ENCODE data around the gene ARHGEF26.

Gene ARHGEF26

DNA sequence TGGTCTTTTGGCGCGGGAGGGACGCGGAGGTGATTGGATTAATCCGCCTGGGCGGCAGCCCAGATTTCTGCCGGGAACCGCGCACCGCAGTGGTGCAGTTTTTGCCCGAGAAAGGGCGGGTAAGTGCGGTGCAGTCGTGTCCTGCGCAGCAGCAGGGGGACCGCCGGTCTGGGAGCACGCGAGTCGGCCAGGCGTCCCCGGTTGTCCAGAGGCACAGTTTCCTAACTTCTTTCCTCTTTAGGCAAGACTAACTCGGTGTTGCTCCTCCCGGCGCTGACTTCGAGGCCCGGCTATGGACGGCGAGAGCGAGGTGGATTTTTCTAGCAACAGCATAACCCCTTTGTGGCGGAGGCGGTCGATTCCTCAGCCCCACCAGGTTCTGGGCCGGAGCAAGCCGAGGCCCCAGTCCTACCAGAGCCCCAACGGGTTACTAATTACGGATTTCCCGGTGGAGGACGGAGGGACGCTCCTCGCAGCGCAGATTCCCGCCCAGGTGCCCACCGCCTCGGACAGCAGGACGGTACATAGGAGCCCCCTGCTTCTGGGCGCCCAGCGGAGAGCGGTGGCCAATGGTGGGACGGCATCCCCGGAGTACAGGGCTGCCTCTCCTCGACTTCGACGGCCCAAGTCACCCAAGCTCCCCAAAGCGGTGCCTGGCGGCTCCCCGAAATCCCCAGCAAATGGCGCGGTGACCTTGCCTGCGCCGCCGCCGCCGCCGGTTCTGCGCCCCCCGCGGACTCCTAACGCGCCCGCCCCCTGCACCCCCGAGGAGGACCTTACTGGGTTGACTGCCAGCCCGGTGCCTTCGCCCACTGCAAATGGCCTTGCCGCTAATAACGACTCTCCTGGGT is 736 bp downstream of the ARHGEF26 start:
- peak; percentile 44 for DNase-seq

DNA sequence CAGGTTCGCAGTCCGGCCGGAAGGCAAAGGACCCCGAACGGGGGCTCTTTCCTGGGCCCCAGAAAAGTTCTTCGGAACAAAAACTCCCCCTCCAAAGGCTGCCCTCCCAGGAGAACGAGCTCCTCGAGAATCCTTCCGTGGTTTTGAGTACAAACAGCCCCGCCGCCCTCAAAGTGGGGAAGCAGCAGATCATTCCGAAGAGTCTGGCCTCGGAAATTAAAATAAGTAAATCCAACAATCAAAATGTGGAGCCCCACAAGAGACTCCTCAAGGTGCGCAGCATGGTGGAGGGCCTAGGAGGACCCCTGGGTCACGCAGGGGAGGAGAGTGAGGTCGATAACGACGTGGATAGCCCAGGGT is 1.3 kb downstream of the ARHGEF26 start:
- no peak for DNase-seq

DNA sequence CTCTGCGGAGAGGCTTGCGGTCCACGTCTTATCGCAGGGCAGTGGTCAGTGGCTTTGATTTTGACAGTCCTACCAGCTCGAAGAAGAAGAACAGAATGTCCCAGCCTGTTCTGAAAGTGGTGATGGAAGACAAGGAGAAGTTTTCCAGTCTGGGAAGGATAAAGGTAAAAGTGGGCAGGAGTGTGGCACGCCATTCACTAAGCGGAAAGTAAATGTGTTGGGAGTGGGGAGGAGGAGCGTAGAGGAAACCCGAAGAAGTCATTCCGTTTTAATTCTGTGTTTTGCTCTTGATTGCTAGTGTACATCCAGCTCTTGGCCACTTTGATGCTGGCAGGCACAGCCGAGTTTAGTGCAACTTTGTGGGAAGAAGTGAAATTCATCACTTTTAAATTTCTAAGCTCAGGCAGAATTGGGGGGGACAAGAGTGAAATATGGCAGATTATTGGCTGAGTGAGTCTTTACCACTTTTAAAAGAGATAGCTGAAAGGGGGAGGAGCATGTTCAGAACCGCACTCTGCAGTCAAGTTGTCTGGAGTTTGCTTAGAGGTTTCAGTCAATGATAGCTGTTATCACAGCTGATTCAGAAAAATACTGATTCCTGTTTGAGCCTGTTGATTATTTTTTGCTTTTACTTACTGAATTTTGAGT is 1.8 kb downstream of the ARHGEF26 start:
- peak; percentile 24 for DNase-seq

DNA sequence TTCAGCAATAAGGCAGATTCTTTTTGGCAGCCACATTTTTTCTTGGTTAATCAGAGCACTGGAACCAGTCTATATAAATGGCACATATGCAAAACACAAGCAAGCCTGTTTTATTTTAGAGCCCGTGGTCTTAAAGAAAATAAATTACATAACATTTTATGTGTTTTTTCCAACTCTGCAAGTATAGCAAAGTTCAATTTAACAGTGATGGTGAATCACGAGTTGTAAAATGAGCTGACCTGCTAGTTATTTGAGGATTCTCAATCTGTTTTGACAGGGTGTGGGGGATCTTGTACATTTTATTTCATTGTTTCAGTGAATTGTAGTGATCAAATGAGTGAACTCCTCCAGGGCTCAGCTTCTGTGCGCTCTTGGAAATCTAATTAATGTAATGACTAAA is 2.7 kb downstream of the ARHGEF26 start:
- DNase-seq = no peak

DNA sequence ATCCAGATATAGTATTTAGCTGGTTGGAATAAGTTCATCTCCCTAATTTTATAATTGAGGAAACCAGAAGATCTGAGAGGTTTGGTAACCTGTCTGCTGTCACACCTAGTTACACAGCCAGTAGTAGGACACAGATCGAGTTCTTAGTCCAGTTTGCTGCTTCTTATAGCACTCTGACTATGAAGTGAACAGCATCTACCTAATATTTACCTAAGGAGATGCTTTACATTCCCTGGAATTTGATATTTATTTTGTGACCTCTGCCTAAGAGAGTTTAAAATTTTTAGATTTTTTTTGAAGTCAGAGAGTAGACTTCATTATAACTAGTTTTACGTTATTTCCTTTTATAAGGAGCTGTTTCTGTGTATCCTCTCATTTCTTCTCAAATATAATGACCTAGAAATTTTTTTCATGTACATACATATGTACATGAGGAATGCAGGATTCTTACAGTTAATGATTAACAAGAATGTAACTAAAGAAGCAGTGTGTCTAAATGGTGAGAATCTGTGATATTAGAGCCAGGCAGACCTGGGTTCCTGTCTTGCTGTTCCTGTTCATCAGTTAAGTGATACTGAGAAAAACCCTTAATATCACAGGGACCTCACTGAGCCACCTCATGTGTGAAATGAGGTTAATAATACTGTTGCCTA is 4.3 kb downstream of the ARHGEF26 start:
- DNase-seq = no peak

DNA sequence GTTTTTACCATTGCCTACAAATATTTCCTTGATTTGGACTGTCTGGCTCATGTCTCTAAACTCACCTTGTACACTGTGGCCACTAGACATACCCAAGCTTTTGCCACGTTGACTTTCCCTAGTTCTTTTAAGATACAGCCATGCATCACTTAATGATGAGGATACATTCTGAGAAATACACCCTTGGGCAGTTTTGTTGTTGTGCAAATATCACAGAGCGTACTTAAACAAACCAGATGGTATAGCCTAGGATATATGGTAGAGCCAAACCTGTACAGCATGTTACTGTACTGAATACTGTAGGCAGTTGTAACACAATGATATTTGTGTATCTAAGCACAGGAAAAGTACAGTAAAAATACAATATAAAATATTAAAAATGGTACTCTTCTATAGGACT is 5.5 kb downstream of the ARHGEF26 start:
- DNase-seq = no peak

DNA sequence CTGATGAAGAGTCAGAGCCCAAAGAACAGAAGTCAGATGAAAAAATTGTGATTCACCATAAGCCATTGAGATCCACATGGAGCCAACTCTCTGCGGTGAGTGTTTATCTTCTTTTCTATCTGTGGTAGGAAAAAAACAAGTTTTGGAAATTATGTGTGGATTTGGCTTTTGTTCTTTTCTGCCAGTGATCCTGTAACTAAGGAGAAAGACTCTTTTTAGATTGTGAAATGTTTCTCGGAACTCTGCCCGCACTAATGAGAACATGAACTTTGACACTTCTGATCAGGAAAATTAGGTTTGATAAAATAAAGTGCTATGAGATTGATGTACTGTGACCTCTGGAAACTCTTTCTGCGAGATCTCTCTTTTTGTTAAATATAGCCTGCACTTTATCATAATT is 8.4 kb downstream of the ARHGEF26 start:
- DNase-seq = no peak

DNA sequence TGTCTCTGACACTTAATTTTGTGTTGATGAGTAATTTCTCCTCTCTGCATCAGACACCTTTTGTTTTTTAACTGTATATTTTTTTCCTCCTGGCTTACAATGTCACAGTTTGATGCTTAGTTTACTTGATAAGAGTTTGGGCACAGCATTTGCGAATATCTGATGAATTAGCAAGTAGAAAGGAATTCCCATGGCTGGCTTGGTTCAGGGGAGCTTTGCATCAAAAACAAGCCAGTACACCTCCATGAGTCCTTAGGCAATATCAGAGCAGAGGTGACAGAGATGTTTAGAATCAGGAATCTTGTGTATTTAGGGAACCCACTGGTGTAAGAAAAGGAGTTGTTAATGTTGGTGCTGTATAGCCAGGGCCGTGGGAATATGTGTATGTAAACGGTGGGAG is 9.3 kb downstream of the ARHGEF26 start:
- DNase-seq = no peak

DNA sequence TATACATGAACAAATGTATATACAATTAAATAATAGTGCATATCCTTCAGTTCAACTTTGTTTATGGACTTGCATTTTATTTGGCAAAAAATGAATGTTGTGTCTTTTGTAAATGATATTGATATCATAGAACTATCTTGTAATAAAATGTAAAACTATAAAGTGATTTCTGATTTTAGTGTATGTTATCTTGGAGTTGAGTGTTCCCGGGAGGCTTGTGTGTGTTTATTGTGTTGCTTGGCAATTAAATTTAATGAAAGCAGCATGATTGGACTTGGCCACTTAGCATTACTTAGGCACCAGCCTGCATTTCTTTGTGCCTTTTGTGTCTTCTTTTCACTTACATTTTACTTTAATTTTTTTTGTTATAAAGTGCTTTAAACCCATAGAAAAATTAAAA is 10.6 kb downstream of the ARHGEF26 start:
- no peak for DNase-seq

DNA sequence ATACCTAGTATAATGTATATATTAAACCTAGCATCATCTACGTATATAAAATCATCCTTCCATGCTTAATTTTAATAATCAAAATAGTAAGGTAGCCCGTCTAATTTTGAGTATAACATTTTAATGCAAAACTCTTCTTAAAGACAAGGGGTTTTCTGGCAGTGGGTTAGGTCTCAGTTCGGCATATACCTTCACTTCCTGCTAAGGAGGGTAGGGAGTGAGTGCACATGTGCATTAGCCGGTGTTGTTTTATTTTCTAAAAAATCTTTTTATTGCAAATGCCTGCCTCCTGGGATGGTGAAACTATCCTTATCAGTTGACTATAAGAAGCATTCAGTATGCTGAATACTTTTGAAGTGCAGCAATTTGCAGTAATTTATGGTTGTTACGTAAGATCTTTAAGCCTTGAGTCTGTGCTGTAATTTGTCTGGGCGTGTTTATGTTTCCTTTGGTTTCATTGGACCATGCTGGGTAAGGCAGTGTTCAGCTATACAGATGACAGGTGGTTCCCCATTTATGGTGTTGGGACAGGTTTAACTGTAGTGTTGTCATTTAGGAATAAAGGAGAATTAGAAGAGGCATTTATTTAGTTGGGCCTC is 11.7 kb downstream of the ARHGEF26 start:
- peak; percentile 29 for DNase-seq

DNA sequence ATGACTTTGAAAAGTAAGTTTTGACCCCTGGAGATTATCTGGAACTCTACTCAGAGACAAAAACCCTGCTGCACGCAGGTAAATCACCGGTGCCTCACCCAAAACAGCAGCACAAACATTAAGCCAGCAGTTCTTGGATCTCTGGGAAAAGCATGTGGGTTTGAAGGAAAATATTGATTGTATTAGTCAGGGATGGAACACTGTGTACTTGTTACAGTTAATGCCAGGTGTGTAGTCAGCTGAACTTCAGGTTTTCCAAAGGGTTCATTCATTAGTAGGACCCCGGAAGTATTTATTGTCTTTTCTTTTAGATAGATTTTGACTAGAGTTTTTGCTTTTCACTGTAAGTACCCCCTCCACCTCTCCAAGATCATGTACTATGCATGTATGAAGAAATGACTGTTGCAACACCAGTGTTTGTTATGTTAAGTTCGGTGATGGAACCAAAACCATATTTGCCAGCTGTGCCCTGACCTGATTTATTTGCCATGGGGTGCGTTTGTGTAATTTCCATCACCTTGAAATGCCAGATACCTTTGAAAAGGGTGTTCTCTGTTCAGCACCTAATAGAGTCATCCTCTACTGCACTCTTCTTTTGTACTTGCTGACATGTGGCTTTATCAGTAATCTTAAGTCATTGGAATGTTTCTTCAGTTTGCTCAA is 14.5 kb downstream of the ARHGEF26 start:
- no peak for DNase-seq

DNA sequence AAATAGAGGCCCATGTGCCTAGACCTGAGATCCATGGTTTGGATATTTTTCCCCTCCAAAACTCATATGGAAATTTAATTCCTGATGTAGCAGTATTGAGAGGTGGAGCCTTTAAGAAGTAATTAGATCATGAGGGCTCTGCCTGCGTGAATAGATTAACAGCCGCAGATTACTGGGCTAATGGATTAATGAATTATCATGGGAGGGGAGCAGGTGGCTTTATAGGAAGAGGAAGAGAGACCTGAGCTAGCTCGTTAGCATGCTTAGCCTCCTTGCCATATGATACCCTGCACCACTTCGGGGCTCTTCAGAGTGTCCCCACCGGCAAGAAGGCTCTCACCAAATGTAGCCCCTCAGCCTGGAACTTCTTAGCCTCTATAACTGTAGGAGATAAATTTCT is 15.8 kb downstream of the ARHGEF26 start:
- no peak for DNase-seq

DNA sequence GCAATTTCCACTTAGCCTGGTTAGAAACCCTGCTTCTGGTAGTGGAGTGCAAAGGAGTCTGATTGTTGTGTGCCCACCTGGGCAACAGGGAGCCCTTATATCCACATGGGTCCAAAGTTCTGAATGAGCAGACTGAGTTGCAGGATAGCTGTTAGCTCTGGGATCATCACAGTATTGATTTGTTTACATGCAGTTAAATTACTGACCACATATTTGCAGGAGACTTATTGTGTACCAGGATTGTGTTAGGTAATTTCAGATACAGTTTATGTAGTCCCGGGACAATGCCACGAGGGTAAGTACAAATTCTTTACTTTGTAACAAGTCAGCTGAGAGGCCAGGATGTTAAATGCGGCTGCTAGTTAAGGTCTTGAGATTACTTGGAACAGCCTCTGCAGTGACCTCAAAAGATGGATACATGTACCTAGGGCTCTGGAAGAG is 18.8 kb downstream of the ARHGEF26 start:
- DNase-seq = no peak

DNA sequence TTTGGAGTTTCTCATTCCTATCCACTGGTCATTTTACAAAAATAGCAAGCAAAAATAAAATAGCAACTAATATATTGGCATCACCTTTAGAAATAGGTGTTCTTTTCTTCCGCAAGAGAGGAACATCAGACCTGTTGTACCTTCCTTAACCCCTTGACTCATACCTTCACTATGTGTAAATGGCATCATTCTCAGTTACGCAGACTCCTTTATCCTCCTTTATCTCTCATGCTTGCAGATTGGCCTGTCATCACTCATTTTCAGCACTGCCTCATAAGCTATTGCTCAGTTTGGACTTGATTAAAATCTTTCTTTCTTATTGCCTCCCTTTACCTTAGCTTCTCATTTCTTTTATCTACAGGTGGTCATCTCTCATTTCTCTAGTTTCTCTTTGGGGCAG is 21.4 kb downstream of the ARHGEF26 start:
- no peak for DNase-seq

DNA sequence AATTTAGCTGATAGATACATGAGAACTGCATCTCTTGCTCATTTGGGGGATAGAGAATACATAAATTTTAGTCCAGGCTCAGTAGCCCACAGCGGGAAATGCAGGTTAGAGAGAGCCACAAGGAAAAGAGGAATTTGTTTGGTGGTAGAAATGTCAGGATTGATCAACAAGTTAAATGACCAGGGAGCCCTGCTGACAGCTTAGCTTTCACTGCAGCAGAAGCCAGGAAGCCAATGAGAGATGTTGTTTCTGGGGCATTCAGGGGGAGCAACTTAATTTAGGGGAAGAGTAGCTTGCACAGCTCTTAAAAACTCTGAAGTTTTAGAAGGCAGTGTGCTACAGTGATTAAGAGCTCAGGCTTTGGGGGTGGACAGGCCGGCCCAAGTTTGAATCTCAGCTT is 22.7 kb downstream of the ARHGEF26 start:
- no peak for DNase-seq

DNA sequence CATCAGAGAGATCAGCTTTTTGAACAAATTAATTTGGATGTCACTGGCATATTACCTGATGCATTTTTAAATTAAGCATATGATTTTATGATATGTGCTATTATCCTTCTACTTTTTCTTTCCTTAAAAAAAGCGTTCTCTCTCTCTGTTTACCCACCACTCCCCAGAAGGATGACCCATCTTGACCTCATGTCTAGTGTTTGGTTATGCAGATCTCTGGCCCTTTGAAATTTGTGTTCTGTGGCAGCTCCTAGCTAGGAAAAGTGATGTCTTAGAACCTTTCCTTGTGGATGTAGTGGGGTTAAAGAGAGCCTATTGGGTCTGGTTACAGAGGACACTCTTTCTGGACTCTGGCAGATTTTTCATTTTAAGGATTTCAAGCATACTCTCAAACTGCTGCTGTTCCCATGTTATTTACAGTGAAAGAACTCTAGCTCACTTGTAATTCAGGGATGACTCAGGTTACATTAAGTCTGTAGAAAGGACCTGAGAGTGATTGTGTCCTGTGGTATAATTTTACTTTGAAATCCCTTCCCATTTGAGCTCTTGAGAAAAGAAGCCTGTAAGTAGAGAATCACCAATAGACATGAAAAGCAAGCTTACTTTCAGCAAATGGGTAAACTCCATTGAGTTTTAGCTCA is 23.8 kb downstream of the ARHGEF26 start:
- DNase-seq = peak; percentile 32

DNA sequence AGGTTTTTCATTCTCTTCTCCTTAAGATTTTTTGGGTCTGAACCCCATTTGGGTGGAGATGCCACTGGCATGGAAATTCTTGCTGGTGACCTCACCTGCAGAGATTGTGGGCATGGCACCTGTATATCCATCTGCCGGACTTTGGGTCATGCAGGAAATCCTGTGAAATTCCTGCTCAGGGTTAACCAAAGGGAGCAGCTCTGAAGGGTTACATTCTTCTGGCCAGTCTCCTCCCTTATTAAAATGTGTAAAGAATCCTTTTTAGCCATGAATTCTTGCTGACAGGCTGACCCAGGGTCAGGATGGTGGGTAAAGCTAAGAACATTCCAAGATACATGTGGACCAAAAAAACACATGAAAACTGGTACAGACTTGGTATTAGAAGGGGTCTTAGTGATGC is 27.4 kb downstream of the ARHGEF26 start:
- no peak for DNase-seq

DNA sequence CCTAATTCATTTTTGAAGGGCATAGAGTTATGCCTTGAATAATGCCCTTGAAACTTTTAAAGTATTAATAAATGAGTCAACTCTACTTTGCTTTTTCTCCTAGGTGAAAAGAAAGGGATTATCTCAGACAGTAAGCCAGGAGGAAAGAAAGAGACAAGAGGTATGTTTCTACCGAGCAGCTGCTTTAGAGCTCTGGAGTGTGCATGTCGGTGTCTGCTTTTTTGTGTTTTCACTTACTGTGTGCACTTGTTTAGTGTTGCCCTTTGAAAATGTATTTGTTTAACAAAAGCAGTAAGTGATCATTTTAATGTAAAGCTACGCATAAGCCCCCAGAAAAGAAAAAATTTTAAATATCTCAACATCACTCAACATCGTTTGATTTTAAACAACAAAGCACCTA is 28.1 kb downstream of the ARHGEF26 start:
- no peak for DNase-seq

DNA sequence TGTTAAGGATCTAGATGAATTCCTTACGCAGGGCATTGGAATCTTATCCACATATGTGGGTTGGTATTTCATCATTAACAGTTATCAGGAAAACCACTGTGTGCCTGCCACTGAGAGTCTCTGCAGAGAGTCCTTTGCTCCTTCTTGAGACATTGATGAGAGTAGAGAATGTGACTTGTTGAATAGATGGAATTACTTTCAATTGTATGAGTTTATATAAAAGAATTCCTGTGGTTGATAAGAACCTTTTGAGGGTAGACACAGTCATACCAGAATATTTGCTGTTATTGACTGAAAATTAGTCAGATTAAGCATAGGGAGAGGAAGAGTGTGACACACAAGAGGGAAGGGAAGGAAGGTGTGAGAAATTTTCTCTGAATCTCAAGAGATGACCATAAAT is 30.8 kb downstream of the ARHGEF26 start:
- no peak for DNase-seq

DNA sequence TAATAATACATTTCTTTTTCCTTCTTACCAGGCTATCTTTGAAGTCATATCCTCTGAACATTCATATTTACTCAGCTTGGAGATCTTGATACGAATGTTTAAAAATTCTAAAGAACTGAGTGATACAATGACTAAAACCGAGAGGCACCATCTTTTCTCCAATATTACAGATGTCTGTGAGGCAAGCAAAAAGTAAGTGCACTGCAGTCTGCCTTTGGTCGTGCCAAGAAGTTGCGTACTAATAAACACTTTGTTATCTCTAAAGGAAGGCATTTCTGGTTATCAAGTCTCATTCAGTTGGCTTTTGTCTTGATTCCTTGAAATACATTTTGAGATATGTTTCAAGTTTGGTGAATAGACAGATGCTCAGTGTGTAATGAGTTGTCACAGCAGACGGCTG is 31.6 kb downstream of the ARHGEF26 start:
- no peak for DNase-seq

DNA sequence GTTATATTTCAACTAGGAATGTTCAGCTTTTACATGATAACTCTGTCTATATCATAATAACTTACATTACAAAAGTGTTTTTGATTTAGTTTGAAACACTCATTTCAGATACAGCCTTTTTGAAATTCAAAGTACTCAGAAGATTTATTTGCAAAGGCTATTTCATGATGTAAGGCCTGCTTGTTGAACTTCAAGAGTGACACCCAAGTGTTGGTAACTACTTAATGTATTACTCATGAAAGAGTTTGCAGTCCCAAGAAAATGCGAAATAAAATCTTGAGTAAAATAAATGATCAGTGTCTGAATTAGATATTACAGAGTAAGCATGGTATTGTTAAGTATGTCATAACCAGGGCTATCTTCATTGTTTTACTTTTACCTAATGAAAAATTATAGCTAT is 35.3 kb downstream of the ARHGEF26 start:
- DNase-seq = no peak

DNA sequence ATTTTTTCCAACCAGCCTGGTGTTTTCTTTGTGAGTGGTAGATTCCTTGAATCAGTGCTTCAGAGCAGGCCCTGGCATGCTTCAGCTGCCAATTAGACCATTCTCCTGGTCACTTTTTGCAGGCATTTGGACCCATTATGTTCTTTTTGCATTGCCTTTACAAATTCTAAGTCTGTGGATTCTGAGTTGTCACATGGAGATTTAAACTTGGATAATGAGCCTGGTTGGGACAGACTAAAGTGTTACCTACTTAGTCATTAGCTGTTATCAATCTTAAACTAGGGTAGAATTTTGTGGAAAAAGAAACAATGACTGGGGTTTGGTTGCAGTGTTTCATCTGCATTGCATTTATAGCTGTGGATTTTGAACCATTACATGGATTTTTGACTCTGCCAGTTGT is 40.6 kb downstream of the ARHGEF26 start:
- no peak for DNase-seq

DNA sequence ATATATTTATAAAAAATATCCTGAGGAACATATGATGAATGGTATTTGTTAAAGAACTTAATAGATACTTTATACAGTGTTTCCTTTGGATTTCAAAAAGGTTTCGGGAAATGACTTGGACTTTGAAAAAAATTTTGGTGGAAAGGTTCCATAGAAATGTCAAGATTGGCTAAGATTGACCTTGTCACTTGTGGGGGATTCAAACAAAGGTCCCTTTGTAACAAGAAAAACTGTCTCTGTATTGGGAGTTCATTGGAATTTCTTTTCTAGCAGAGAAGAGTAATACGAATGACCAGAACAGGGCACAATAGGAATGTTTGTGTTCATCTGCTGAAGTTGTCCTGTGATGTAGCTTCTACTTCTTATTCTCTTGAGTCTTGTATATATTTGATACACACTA is 43.2 kb downstream of the ARHGEF26 start:
- no peak for DNase-seq

Measured in DMS79 treated with DMSO at 0.1 percent for 48 hours (cell line).